ENCODE results near the gene MARCHF2. TPM values are rescaled to one million over a fixed set of nuclear protein-coding genes. Genes with fewer than 3 reads are reported as not detected.

Gene MARCHF2
- total and polyA plus RNA-seq, 9 of the 15 experiments (the other 6 are each of a cell fraction or from before 2014, with no cell fraction given): 0.39 to 6.4 (median 2.2) TPM

DNA sequence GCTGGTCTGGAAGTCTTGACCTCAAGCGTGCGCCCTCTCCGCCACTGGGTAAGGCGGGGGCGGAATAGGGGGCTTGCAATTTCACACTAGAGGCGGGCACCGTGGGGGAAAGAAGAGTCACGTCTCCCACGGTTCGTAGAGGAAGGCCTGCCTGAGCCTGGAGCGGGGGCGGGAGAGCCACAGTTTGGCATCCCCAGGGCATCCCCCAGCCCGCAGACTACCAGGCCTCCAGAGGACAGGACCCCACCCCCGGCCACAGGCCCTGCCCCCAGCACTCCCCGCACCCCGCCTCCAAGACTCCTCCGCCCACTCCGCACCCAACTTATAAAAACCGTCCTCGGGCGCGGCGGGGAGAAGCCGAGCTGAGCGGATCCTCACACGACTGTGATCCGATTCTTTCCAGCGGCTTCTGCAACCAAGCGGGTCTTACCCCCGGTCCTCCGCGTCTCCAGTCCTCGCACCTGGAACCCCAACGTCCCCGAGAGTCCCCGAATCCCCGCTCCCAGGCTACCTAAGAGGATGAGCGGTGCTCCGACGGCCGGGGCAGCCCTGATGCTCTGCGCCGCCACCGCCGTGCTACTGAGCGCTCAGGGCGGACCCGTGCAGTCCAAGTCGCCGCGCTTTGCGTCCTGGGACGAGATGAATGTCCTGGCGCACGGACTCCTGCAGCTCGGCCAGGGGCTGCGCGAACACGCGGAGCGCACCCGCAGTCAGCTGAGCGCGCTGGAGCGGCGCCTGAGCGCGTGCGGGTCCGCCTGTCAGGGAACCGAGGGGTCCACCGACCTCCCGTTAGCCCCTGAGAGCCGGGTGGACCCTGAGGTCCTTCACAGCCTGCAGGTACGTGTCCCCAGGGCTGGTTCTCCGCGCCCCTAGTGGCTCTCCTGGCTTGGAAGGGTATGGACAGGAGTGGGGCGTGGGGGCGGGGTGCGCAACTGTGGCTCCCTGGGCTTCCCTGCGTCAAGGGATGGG lies 49.0 kb upstream of the MARCHF2 start, which contains the start of gene ANGPTL4:
TSS of gene ANGPTL4 (plus strand) at position 353 of the 969 bp plus-strand sequence. CDS start at position 520, 167 bp downstream.
- Histone ChIP-seq H3K9me1 (ENCODE audit: control insufficient read depth, insufficient read depth, low read length) (no peaks in the 10 kb centered on the region), H2AFZ (ENCODE audit: low read depth, low read length) (peak within 1 kb of the TSS; percentile 69), H3K27me3 (ENCODE audit: control insufficient read depth in 2 of 2, insufficient read depth in 2 of 2, low read length in 2 of 2) (peaks cover 0 to 19% of the 10 kb centered on the region in 2 experiments; a peak in 2 of 5 replicates), H3K27ac (ENCODE audit: extremely low read depth, low read depth, low read length) (no peak within 1 kb of the TSS), H3K4me1 (replicated peaks in 1 of 2; ENCODE audit: control insufficient read depth in 2 of 2, insufficient read depth in 2 of 2, low read length in 2 of 2) (peaks cover 13 to 37% of the 10 kb centered on the region in 2 experiments), H3K79me2 (ENCODE audit: control insufficient read depth, insufficient read depth, low read length) (no peaks in the 10 kb centered on the region), H3K36me3 (ENCODE audit: control insufficient read depth, insufficient read depth, low read length) (no peaks in the 10 kb centered on the region), H4K20me1 (replicated peaks; ENCODE audit: control insufficient read depth, insufficient read depth, low read length) (no peaks in the 10 kb centered on the region), H3K9me3 (replicated peaks; ENCODE audit: control insufficient read depth, insufficient read depth, low read depth, low read length) (no peaks in the 10 kb centered on the region), H3K4me2 (ENCODE audit: insufficient read depth, low read length) (peak within 1 kb of the TSS; percentile 70), H3K9ac (ENCODE audit: insufficient read depth in 1 of 2, low read depth in 2 of 2, low read length in 2 of 2) (peak within 1 kb of the TSS; percentile 41 to 78; a peak in 3 of 4 replicates), H3K4me3 (peak within 1 kb of the TSS; percentile 27)
- no TSS peak for BruUV-seq (replicated peaks)
- intact Hi-C loops (cut with micrococcal nuclease) (no loop called here), in situ Hi-C loops (cut with MboI) (no loop called here)
- ATAC-seq (peak; percentile 77), DNase-seq (ENCODE audit: extremely low read depth in 1 of 4, low spot score in 3 of 4) (peak; percentile 63 to 77 (median 72)), FAIRE-seq (no peak)
- ChIA-PET POLR2A (interaction anchor here (1.1 to 1.9 kb wide), 3 partner anchors 10 to 15 kb away, joined by 3 to 8 read pairs (median 4); no protein-coding TSS in a partner anchor), CTCF (ENCODE audit: low intra/inter-chr PET ratio) (interaction anchor here (0.6 kb wide), 1 partner anchor 14 kb away, joined by 4 read pairs; no protein-coding TSS in a partner anchor)
- WGBS (ENCODE audit: insufficient coverage, low coverage, missing lambda C conversion rate): 3% methylated on average over 64 of the region's 81 CpGs
- TF ChIP-seq, protein P1, sequence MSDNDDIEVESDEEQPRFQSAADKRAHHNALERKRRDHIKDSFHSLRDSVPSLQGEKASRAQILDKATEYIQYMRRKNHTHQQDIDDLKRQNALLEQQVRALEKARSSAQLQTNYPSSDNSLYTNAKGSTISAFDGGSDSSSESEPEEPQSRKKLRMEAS (CRISPR knock-in tag; IDR thresholded peaks at IDR 0.05): peak; percentile 78
- no peak for TF ChIP-seq FOSL1 (tag; conservative IDR thresholded peaks at IDR 0.05)
- TF ChIP-seq RAD21 (CRISPR knock-in tag; conservative IDR thresholded peaks at IDR 0.05 in 1 of 2, IDR thresholded peaks at IDR 0.05 in 1 of 2): no peak
- TF ChIP-seq, protein P2, sequence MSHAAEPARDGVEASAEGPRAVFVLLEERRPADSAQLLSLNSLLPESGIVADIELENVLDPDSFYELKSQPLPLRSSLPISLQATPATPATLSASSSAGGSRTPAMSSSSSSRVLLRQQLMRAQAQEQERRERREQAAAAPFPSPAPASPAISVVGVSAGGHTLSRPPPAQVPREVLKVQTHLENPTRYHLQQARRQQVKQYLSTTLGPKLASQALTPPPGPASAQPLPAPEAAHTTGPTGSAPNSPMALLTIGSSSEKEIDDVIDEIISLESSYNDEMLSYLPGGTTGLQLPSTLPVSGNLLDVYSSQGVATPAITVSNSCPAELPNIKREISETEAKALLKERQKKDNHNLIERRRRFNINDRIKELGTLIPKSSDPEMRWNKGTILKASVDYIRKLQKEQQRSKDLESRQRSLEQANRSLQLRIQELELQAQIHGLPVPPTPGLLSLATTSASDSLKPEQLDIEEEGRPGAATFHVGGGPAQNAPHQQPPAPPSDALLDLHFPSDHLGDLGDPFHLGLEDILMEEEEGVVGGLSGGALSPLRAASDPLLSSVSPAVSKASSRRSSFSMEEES (CRISPR knock-in tag; IDR thresholded peaks at IDR 0.05): no peak
- TF ChIP-seq, protein P3, sequence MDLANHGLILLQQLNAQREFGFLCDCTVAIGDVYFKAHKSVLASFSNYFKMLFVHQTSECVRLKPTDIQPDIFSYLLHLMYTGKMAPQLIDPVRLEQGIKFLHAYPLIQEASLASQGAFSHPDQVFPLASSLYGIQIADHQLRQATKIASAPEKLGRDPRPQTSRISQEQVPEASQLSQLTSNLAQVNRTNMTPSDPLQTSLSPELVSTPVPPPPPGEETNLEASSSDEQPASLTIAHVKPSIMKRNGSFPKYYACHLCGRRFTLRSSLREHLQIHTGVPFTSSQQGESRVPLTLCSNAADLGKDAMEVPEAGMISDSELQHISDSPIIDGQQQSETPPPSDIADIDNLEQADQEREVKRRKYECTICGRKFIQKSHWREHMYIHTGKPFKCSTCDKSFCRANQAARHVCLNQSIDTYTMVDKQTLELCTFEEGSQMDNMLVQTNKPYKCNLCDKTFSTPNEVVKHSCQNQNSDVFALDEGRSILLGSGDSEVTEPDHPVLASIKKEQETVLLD (IDR thresholded peaks at IDR 0.05): 0 out of 2 replicates have a peak, but pooled peaks have one; percentile 20
- TF ChIP-seq MAZ (CRISPR knock-in tag; conservative IDR thresholded peaks at IDR 0.05 in 1 of 2, IDR thresholded peaks at IDR 0.05 in 1 of 2): no peak
- no peak for TF ChIP-seq PML (IDR thresholded peaks at IDR 0.05; ENCODE audit: low read length)
- no peak for TF ChIP-seq ZNF583 (CRISPR knock-in tag; IDR thresholded peaks at IDR 0.05)
- 0 out of 2 replicates have a peak, but pooled peaks have one; percentile 22 for TF ChIP-seq ZNF143 (CRISPR knock-in tag; IDR thresholded peaks at IDR 0.05)
- TF ChIP-seq ZNF584 (CRISPR knock-in tag; IDR thresholded peaks at IDR 0.05; ENCODE audit: low read depth): no peak
- TF ChIP-seq POLR2AphosphoS5 (IDR thresholded peaks at IDR 0.05; ENCODE audit: control insufficient read depth, insufficient read depth, low read depth, low read length): no peak
- peak in 1 of 2 experiments; percentile 66; a peak in 2 of 4 replicates for TF ChIP-seq HDAC1 (IDR thresholded peaks at IDR 0.05)
- no peak for TF ChIP-seq ZNF76 (CRISPR knock-in tag; IDR thresholded peaks at IDR 0.05; ENCODE audit: borderline replicate concordance)
- TF ChIP-seq HDAC2 (IDR thresholded peaks at IDR 0.05): 0 out of 2 replicates have a peak, but pooled peaks have one; percentile 25
- TF ChIP-seq TRIM24 (IDR thresholded peaks at IDR 0.05): no peak
- no peak for TF ChIP-seq ZBTB8A (IDR thresholded peaks at IDR 0.05; ENCODE audit: partially characterized antibody)
- peak; percentile 48; the same call in 1 of the 2 replicates for TF ChIP-seq MTA3 (IDR thresholded peaks at IDR 0.05; ENCODE audit: borderline replicate concordance)
